ENCODE results near the gene HSPB8. TPM values are rescaled to one million over a fixed set of nuclear protein-coding genes. Genes with fewer than 3 reads are reported as not detected.

Gene HSPB8
- total RNA-seq, 1 experiment from 2014 or later: 6.7 TPM

- no peak for TF ChIP-seq PREB (CRISPR knock-in tag; IDR thresholded peaks at IDR 0.05; ENCODE audit: borderline replicate concordance)
Observed at GRCh38 chr12:119157978-119158377, 20.8 kb upstream of the HSPB8 start (continued).

GRCh38 chr12:119158402-119158801, 20.3 kb upstream of the HSPB8 start:
- POLR2A ChIA-PET: no interaction called here
- Mint-ChIP-seq H3K27me3 (ENCODE audit: low read depth) (no peaks in the 10 kb centered on the region), H3K36me3 (no peaks in the 10 kb centered on the region), H3K27ac (no peak overlapping the region), H3K4me1 (peaks cover 13% of the 10 kb centered on the region), H3K9me3 (no peaks in the 10 kb centered on the region; the same call in 1 of the 2 replicates), H3K4me3 (no peak overlapping the region)
- ATAC-seq (no peak), DNase-seq (ENCODE audit: low spot score) (no peak)
- TF ChIP-seq HMGA2 (CRISPR knock-in tag; IDR thresholded peaks at IDR 0.05) (no peak), ZNF396 (CRISPR knock-in tag; IDR thresholded peaks at IDR 0.05; ENCODE audit: borderline replicate concordance) (no peak), ZNF416 (CRISPR knock-in tag; IDR thresholded peaks at IDR 0.05) (no peak), RORB (CRISPR knock-in tag; IDR thresholded peaks at IDR 0.05) (no peak), IRF2 (CRISPR knock-in tag; IDR thresholded peaks at IDR 0.05; ENCODE audit: borderline replicate concordance, low read depth) (no peak), ZNF532 (CRISPR knock-in tag; IDR thresholded peaks at IDR 0.05; ENCODE audit: borderline replicate concordance) (no peak), STAT6 (CRISPR knock-in tag; conservative IDR thresholded peaks at IDR 0.05; ENCODE audit: low read depth) (no peak), JAZF1 (CRISPR knock-in tag; IDR thresholded peaks at IDR 0.05) (no peak), ZNF281 (CRISPR knock-in tag; IDR thresholded peaks at IDR 0.05) (no peak), CDX4 (CRISPR knock-in tag; IDR thresholded peaks at IDR 0.05; ENCODE audit: borderline replicate concordance) (no peak), MLX (CRISPR knock-in tag; IDR thresholded peaks at IDR 0.05) (no peak), MYBL2 (CRISPR knock-in tag; IDR thresholded peaks at IDR 0.05) (no peak)
- CTCF ChIA-PET: no interaction called here

Measured in WTC11 (cell line).